ENCODE measurements around the gene GPR157.
"Not testable (repeated sequence)": the region's sequence is repeated elsewhere in the genome, so short reads cannot be mapped to it uniquely, and the experiment has no call there.

The GPR157 gene

GRCh38 chr1:9135073-9135836 lies 6.4 kb upstream of the GPR157 start:
- no peak for TF ChIP-seq CTCF (IDR thresholded peaks at IDR 0.05; ENCODE audit: low read depth, low read length, missing control alignments)
- no peak overlapping the region for H3K4me3 ChIP-seq (replicated peaks; ENCODE audit: low read depth, low read length)
- no peak for DNase-seq (ENCODE audit: extremely low read depth, low read depth)

- TF ChIP-seq CTCF (IDR thresholded peaks at IDR 0.05; ENCODE audit: low read depth, low read length, missing control alignments), result no peak
- H3K4me3 ChIP-seq (replicated peaks; ENCODE audit: low read depth, low read length), result no peak overlapping the region
- no peak for DNase-seq (ENCODE audit: extremely low read depth, low read depth)
These were observed 5.1 kb upstream of the GPR157 start for GRCh38 chr1:9133870-9134585.

GRCh38 chr1:9129266-9130041 lies 552 bp upstream of the GPR157 start:
- no peak for DNase-seq (ENCODE audit: extremely low read depth, low read depth)
- no peak for TF ChIP-seq CTCF (IDR thresholded peaks at IDR 0.05; ENCODE audit: low read depth, low read length, missing control alignments)
- peak overlapping the region; percentile 32 for H3K4me3 ChIP-seq (replicated peaks; ENCODE audit: low read depth, low read length)

- peak overlapping the region; percentile 91 for H3K4me3 ChIP-seq (replicated peaks; ENCODE audit: low read depth, low read length)
- no peak for DNase-seq (ENCODE audit: extremely low read depth, low read depth)
- no peak for TF ChIP-seq CTCF (IDR thresholded peaks at IDR 0.05; ENCODE audit: low read depth, low read length, missing control alignments)
These were observed 759 bp downstream of the GPR157 start for GRCh38 chr1:9128166-9128519.

- no peak for DNase-seq (ENCODE audit: extremely low read depth, low read depth)
- no peak for TF ChIP-seq CTCF (IDR thresholded peaks at IDR 0.05; ENCODE audit: low read depth, low read length, missing control alignments)
- peak overlapping the region; percentile 91 for H3K4me3 ChIP-seq (replicated peaks; ENCODE audit: low read depth, low read length)
These were observed 1.3 kb downstream of the GPR157 start for GRCh38 chr1:9127395-9128165.

- H3K4me3 ChIP-seq (replicated peaks; ENCODE audit: low read depth, low read length), result no peak overlapping the region
- no peak for TF ChIP-seq CTCF (IDR thresholded peaks at IDR 0.05; ENCODE audit: low read depth, low read length, missing control alignments)
- DNase-seq (ENCODE audit: extremely low read depth, low read depth), result no peak
These were observed 2.4 kb downstream of the GPR157 start for GRCh38 chr1:9126511-9126910.

GRCh38 chr1:9125847-9126246 lies 3.1 kb downstream of the GPR157 start:
- DNase-seq (ENCODE audit: extremely low read depth, low read depth); H3K4me3 ChIP-seq (replicated peaks; ENCODE audit: low read depth, low read length): not testable (repeated sequence)

All from HFF-Myc (cell line).